GM12874 (cell line): Measurements from ENCODE around the gene LMF1.

Source experiments
- TF ChIP-seq, protein P1 (sequence below): IDR thresholded peaks from 2 replicates; pipeline ENCODE4 v1.5.1; 2011; ENCODE audit warnings: low read depth, mild to moderate bottlenecking, control low read depth, low read length, moderate library complexity; ENCODE audit not compliant: insufficient read depth

The LMF1 gene

DNA sequence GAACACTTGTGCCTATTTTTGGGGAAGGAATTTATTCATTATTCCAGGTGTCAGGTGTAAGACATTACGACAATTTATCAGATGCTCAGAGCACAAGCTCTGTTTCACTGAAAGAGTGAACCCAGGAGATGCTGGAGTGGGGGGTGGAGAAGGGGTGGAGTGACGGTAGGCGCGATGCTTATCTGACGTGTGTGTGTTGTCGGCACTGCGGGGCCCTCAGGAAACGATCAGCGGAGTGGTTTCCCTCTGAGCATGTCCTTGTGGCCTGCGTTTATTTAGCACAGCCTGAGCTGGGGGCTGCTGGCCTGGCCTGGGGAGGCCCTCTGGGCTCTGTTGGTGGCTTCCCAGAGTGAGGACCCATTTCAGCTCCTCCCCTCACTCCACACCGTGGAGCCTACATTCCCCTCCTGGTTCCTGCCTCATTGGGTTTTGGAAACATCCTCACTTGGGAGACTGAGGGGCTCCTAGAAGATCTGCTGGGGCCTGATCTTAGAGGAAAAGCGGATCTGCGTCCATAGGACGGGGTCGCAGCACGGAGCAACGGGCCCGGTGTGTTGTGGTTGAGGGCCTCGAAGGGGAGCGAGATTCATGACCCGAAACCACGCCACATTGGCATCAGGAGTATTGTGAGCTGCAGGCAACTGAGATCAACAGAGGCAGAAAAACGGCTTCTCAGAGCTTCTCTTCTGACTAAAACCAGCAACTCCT is 151.3 kb downstream of the LMF1 start:
- TF ChIP-seq, protein P1, sequence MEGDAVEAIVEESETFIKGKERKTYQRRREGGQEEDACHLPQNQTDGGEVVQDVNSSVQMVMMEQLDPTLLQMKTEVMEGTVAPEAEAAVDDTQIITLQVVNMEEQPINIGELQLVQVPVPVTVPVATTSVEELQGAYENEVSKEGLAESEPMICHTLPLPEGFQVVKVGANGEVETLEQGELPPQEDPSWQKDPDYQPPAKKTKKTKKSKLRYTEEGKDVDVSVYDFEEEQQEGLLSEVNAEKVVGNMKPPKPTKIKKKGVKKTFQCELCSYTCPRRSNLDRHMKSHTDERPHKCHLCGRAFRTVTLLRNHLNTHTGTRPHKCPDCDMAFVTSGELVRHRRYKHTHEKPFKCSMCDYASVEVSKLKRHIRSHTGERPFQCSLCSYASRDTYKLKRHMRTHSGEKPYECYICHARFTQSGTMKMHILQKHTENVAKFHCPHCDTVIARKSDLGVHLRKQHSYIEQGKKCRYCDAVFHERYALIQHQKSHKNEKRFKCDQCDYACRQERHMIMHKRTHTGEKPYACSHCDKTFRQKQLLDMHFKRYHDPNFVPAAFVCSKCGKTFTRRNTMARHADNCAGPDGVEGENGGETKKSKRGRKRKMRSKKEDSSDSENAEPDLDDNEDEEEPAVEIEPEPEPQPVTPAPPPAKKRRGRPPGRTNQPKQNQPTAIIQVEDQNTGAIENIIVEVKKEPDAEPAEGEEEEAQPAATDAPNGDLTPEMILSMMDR, result no peak

DNA sequence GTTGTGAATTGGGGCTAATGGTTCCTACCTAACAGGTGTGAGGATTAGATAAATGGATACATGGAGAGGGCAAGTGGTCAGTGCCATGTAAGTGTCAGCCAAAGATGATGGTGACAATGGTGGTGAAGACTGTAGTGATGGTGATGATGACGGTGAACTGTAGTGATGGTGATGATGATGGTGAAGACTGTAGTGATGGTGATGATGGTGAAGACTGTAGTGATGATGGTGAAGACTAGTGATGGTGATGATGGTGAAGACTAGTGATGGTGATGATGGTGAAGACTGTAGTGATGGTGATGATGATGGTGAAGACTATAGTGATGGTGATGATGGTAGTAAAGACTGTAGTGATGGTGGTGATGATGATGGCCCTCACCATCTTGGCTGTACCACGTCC is 152.2 kb downstream of the LMF1 start:
- TF ChIP-seq, protein P1, result no peak

- TF ChIP-seq, protein P1, result no peak
Measured at GRCh38 chr16:818132-818531, 152.7 kb downstream of the LMF1 start.

GRCh38 chr16:817001-817906 is 153.5 kb downstream of the LMF1 start:
- TF ChIP-seq, protein P1, result no peak

DNA sequence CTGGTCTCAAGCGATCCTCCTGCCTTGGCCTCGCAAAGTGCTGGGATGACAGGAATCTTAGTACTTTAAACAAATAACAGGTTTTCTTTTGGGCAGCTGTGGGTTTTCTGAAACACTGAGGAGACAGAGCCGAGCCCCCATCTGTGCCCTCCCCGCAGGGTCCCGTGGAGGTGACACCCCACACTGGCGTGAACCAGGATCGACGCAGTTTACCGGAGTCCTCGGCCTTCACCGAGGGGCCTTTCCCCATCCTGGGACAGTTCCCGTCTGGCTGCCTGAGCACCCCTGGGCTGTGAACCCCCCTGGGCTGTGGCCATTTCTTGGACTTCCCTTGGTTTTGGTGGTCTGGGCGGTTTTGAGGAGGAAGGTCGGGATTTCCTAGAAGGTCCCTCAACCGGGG is 154.9 kb downstream of the LMF1 start:
- TF ChIP-seq, protein P1, result no peak

GRCh38 chr16:814974-815373 is 155.8 kb downstream of the LMF1 start:
- TF ChIP-seq, protein P1, result no peak

DNA sequence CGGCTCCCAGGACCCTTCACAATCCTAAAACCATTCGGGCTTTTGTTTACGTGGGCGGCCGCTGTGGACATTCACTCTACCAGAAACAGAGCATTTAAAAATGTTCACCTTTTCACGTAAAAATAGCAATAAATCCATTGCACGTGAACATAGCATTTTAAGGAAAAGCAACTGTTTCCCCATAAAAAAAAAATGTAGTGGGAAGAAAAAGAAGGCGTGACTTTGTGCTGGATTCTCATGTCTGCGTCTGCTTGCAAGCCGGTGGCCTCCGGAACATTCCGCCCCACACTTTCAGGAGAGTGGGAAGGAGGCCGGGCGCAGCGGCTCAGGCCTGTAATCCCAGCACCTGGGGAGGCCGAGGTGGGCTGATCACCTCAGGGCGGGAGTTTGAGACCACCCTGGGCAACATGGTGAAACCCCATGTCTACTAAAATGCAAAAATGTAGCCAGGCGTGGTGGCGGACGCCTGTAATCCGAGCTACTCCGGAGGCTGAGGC is 156.8 kb downstream of the LMF1 start:
- TF ChIP-seq, protein P1, result no peak
